HAP-1 (cell line): Measurements from ENCODE around the gene TGFBR2.
A peak's percentile ranks its signal among the peaks of the same experiment; 100 is the strongest.

Experiments
- DNase-seq, 2 experiments: peaks; one replicate each; pipeline ENCODE4 v3.0.0-alpha.2; 2016 to 2020; ENCODE audit warnings: low spot score in 2 of 2
- H3K27me3 ChIP-seq: fragments of 250-450 bp; sonication (Bioruptor Pico); 2 replicates; pipeline ENCODE4 v1.5.1; 2020; ENCODE audit warnings: low read depth, mild to moderate bottlenecking, moderate library complexity
- H3K36me3 ChIP-seq: fragments of 250-450 bp; sonication (Bioruptor Pico); replicated peaks from 2 replicates; pipeline ENCODE4 v1.5.1; 2020; ENCODE audit warnings: mild to moderate bottlenecking
- H3K4me1 ChIP-seq: fragments of 250-450 bp; sonication (Bioruptor Pico); 2 replicates; pipeline ENCODE4 v1.5.1; 2020; ENCODE audit warnings: mild to moderate bottlenecking
- H3K4me3 ChIP-seq: fragments of 250-450 bp; sonication (Bioruptor Pico); 2 replicates; pipeline ENCODE4 v1.5.1; 2020; ENCODE audit warnings: mild to moderate bottlenecking, moderate library complexity
- H3K9me3 ChIP-seq: fragments of 250-450 bp; sonication (Bioruptor Pico); 2 replicates; pipeline ENCODE4 v1.5.1; 2020; ENCODE audit warnings: mild to moderate bottlenecking, moderate library complexity
- in situ Hi-C: fragments of 300-500 bp; cut with MboI; formaldehyde crosslinking; loops from 3 replicates; pipeline ENCODE4 v1.14.3; 2020; ENCODE audit warnings: low sequenced_read_pairs, inconsistent platforms, mixed read lengths

The TGFBR2 gene

GRCh38 chr3:30606301-30607031, at the start of gene TGFBR2:
Gene TGFBR2 (plus strand): TSS chr3:30606601. CDS start chr3:30606884, 283 bp downstream.
- H3K4me1 ChIP-seq = peaks cover 18% of the 10 kb centered on the region
- in situ Hi-C loops = no loop called here

GRCh38 chr3:30557746-30558303, 48.6 kb upstream of the TGFBR2 start:
- in situ Hi-C loops = no loop called here

More at GRCh38 chr3:30606301-30607031, at the start of gene TGFBR2:
- Histone ChIP-seq H3K36me3 (no peaks in the 10 kb centered on the region), H3K9me3 (no peaks in the 10 kb centered on the region), H3K4me3 (peak within 1 kb of the TSS; percentile 68), H3K27me3 (no peaks in the 10 kb centered on the region)
- peak; percentile 77 to 86 for DNase-seq

GRCh38 chr3:30563956-30564355, 42.4 kb upstream of the TGFBR2 start:
- H3K4me3 ChIP-seq = no peak overlapping the region
- in situ Hi-C loops = no loop called here
- H3K36me3 ChIP-seq = no peaks in the 10 kb centered on the region
- H3K4me1 ChIP-seq = no peaks in the 10 kb centered on the region
- no peaks in the 10 kb centered on the region for H3K9me3 ChIP-seq
- no peak for DNase-seq
- no peaks in the 10 kb centered on the region for H3K27me3 ChIP-seq

More at GRCh38 chr3:30557746-30558303, 48.6 kb upstream of the TGFBR2 start:
- 0 out of 2 replicates have a peak, but pooled peaks cover 2% of the 10 kb centered on the region for H3K4me1 ChIP-seq
- H3K27me3 ChIP-seq = no peaks in the 10 kb centered on the region
- DNase-seq = no peak
- H3K4me3 ChIP-seq = no peak overlapping the region
- no peaks in the 10 kb centered on the region for H3K9me3 ChIP-seq
- no peaks in the 10 kb centered on the region for H3K36me3 ChIP-seq

- Histone ChIP-seq H3K36me3 (no peaks in the 10 kb centered on the region), H3K4me3 (no peak overlapping the region), H3K27me3 (no peaks in the 10 kb centered on the region), H3K9me3 (no peaks in the 10 kb centered on the region), H3K4me1 (no peaks in the 10 kb centered on the region)
- in situ Hi-C loops = no loop called here
- no peak for DNase-seq
These were observed 39.2 kb upstream of the TGFBR2 start for GRCh38 chr3:30567139-30567753.

GRCh38 chr3:30576946-30577345, 29.5 kb upstream of the TGFBR2 start:
- H3K36me3 ChIP-seq = no peaks in the 10 kb centered on the region
- no peaks in the 10 kb centered on the region for H3K27me3 ChIP-seq
- no peaks in the 10 kb centered on the region for H3K9me3 ChIP-seq
- in situ Hi-C loops = no loop called here
- no peak for DNase-seq
- H3K4me3 ChIP-seq = no peak overlapping the region
- no peaks in the 10 kb centered on the region for H3K4me1 ChIP-seq

GRCh38 chr3:30577788-30578187, 28.6 kb upstream of the TGFBR2 start:
- H3K27me3 ChIP-seq = no peaks in the 10 kb centered on the region
- H3K4me1 ChIP-seq = no peaks in the 10 kb centered on the region
- in situ Hi-C loops = no loop called here
- H3K9me3 ChIP-seq = no peaks in the 10 kb centered on the region
- no peak for DNase-seq
- no peaks in the 10 kb centered on the region for H3K36me3 ChIP-seq
- no peak overlapping the region for H3K4me3 ChIP-seq

- DNase-seq = no peak
- Histone ChIP-seq H3K27me3 (no peaks in the 10 kb centered on the region), H3K4me3 (no peak overlapping the region), H3K36me3 (no peaks in the 10 kb centered on the region), H3K9me3 (no peaks in the 10 kb centered on the region), H3K4me1 (no peaks in the 10 kb centered on the region)
- in situ Hi-C loops = no loop called here
These were observed 27.9 kb upstream of the TGFBR2 start for GRCh38 chr3:30578479-30578878.

GRCh38 chr3:30578986-30579579, 27.3 kb upstream of the TGFBR2 start:
- no peak overlapping the region for H3K4me3 ChIP-seq
- in situ Hi-C loops = no loop called here
- H3K4me1 ChIP-seq = no peaks in the 10 kb centered on the region
- no peaks in the 10 kb centered on the region for H3K9me3 ChIP-seq
- no peak for DNase-seq
- no peaks in the 10 kb centered on the region for H3K36me3 ChIP-seq
- no peaks in the 10 kb centered on the region for H3K27me3 ChIP-seq

- no peaks in the 10 kb centered on the region for H3K36me3 ChIP-seq
- H3K4me3 ChIP-seq = no peak overlapping the region
- no peaks in the 10 kb centered on the region for H3K9me3 ChIP-seq
- H3K4me1 ChIP-seq = no peaks in the 10 kb centered on the region
- DNase-seq = no peak
- in situ Hi-C loops = no loop called here
- H3K27me3 ChIP-seq = no peaks in the 10 kb centered on the region
These were observed 25.3 kb upstream of the TGFBR2 start for GRCh38 chr3:30581067-30581585.

- DNase-seq = no peak
- in situ Hi-C loops = no loop called here
These were observed 24.4 kb upstream of the TGFBR2 start for GRCh38 chr3:30581982-30582381.

GRCh38 chr3:30583973-30584372, 22.4 kb upstream of the TGFBR2 start:
- in situ Hi-C loops = no loop called here
- Histone ChIP-seq H3K4me3 (no peak overlapping the region), H3K4me1 (no peaks in the 10 kb centered on the region), H3K36me3 (no peaks in the 10 kb centered on the region), H3K9me3 (no peaks in the 10 kb centered on the region), H3K27me3 (no peaks in the 10 kb centered on the region)
- DNase-seq = no peak

More at GRCh38 chr3:30581982-30582381, 24.4 kb upstream of the TGFBR2 start:
- Histone ChIP-seq H3K27me3 (no peaks in the 10 kb centered on the region), H3K36me3 (no peaks in the 10 kb centered on the region), H3K4me3 (no peak overlapping the region), H3K4me1 (no peaks in the 10 kb centered on the region), H3K9me3 (no peaks in the 10 kb centered on the region)

GRCh38 chr3:30585654-30586053, 20.7 kb upstream of the TGFBR2 start:
- Histone ChIP-seq H3K27me3 (no peaks in the 10 kb centered on the region), H3K9me3 (no peaks in the 10 kb centered on the region), H3K4me1 (no peaks in the 10 kb centered on the region), H3K36me3 (no peaks in the 10 kb centered on the region), H3K4me3 (no peak overlapping the region)
- no peak for DNase-seq
- in situ Hi-C loops = no loop called here

- H3K4me3 ChIP-seq = no peak overlapping the region
- in situ Hi-C loops = no loop called here
- H3K36me3 ChIP-seq = no peaks in the 10 kb centered on the region
- no peaks in the 10 kb centered on the region for H3K9me3 ChIP-seq
- H3K4me1 ChIP-seq = no peaks in the 10 kb centered on the region
- H3K27me3 ChIP-seq = no peaks in the 10 kb centered on the region
- DNase-seq = no peak
These were observed 20.1 kb upstream of the TGFBR2 start for GRCh38 chr3:30586096-30586805.
